A673 (cell line): ENCODE data around the gene HOXA6. TPM values are rescaled to one million over a fixed set of nuclear protein-coding genes. Genes with fewer than 3 reads are reported as not detected.

ENCODE experiments used
- BruUV-seq: library from RNA; stranded (reverse); fragments of 400-500 nt; replicated peaks from 2 replicates; lab custom pipeline; 2021; lab: Mats Ljungman, UMichigan
- CTCF ChIA-PET: fragments of 300-600 bp; sonication (Branson Sonifier 250); formaldehyde crosslinking; loops from one replicate; lab custom pipeline; 2022; ENCODE audit warnings: antibody characterized with exemption; lab: Charles Lee
- POLR2A ChIA-PET: fragments of 300-600 bp; sonication (Branson Sonifier 250); formaldehyde crosslinking; loops from one replicate; lab custom pipeline; 2022; ENCODE audit warnings: antibody characterized with exemption; ENCODE audit not compliant: low non-redundant PET; lab: Charles Lee
- DNase-seq: peaks from one replicate; pipeline ENCODE4 v3.0.0-alpha.2; 2015; ENCODE audit warnings: low spot score
- H3K27ac ChIP-seq: fragments of 200-600 bp; sonication (generic); 2 replicates; pipeline ENCODE4 v1.5.1; 2016; ENCODE audit warnings: mixed run types, low read depth, mild to moderate bottlenecking, mixed read lengths, antibody characterized with exemption, low read length; ENCODE audit not compliant: poor library complexity, severe bottlenecking
- H3K27me3 ChIP-seq: fragments of 200-600 bp; sonication (generic); replicated peaks from 2 replicates; pipeline ENCODE4 v1.6.1; 2017; ENCODE audit warnings: mixed run types, low read depth, mild to moderate bottlenecking, mixed read lengths, antibody characterized with exemption, low read length; ENCODE audit not compliant: insufficient read depth, poor library complexity
- H3K36me3 ChIP-seq: fragments of 200-600 bp; sonication (generic); 2 replicates; pipeline ENCODE4 v1.6.1; 2016; ENCODE audit warnings: mixed run types, mild to moderate bottlenecking, mixed read lengths, antibody characterized with exemption, low read length; ENCODE audit not compliant: insufficient read depth, poor library complexity, severe bottlenecking
- H3K4me1 ChIP-seq: fragments of 200-600 bp; sonication (generic); 2 replicates; pipeline ENCODE4 v1.6.1; 2017; ENCODE audit warnings: mixed run types, mild to moderate bottlenecking, mixed read lengths, antibody characterized with exemption, low read length; ENCODE audit not compliant: insufficient read depth, poor library complexity, severe bottlenecking
- H3K4me3 ChIP-seq: fragments of 200-600 bp; sonication (generic); 2 replicates; pipeline ENCODE4 v1.5.1; 2016; ENCODE audit warnings: low read depth, mixed run types, mild to moderate bottlenecking, mixed read lengths, low read length; ENCODE audit not compliant: poor library complexity, severe bottlenecking
- H3K9me3 ChIP-seq: fragments of 200-600 bp; sonication (generic); 2 replicates; pipeline ENCODE4 v1.6.1; 2016; ENCODE audit warnings: mixed run types, low read depth, mild to moderate bottlenecking, mixed read lengths, antibody characterized with exemption, low read length; ENCODE audit not compliant: poor library complexity, severe bottlenecking
- CTCF ChIP-seq: fragments of 300-800, 200-600 bp; sonication (generic); conservative IDR thresholded peaks from 2 replicates; pipeline ENCODE4 v1.5.1; 2017; ENCODE audit warnings: low read depth, mild to moderate bottlenecking, antibody characterized with exemption, low read length, moderate library complexity, mixed read lengths
- EZH2 ChIP-seq: fragments of 200-600 bp; sonication (generic); IDR thresholded peaks from 2 replicates; pipeline ENCODE4 v1.6.1; 2017; ENCODE audit warnings: borderline replicate concordance, low read depth, mild to moderate bottlenecking, mixed read lengths, antibody characterized with exemption, low read length; ENCODE audit not compliant: poor library complexity, severe bottlenecking
- intact Hi-C: fragments of 100-400 bp; cut with micrococcal nuclease; formaldehyde crosslinking; loops from one replicate; pipeline ENCODE4 v1.10.0; 2022; ENCODE audit not compliant: unreplicated experiment
- total RNA-seq: library from RNA; stranded (reverse); gene quantifications from 2 replicates; pipeline ENCODE4 v1.2.3, GENCODE V29; 2021

HOXA6 gene
- total RNA-seq, 1 experiment from 2014 or later = not detected

DNA sequence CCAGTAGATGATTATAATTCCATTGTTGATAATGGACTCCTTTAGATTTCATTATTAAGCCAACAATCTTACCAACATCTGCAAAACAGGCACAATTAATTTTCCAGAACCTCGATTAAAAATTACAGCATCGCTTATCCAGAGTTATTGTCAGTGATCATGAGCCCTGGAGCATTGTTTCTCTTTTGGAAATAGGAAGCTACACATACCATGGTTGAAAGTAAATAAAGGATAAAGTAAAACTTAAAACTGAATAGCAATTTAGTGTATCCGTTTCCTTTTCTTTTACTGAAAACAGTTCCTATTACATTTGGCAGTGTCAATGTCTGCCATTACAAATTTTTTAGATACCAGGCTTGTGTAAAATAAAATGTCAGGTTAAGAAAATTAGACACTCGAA lies 35.2 kb downstream of the HOXA6 start:
- no peak for DNase-seq
- intact Hi-C loops = no loop called here
- H3K36me3 ChIP-seq = no peaks in the 10 kb centered on the region
- H3K27ac ChIP-seq = no peak overlapping the region
- ChIA-PET POLR2A (no interaction called here), CTCF (no interaction called here)
- TF ChIP-seq EZH2 (no peak), CTCF (no peak)
- no peaks in the 10 kb centered on the region for H3K9me3 ChIP-seq
- peaks cover 97% of the 10 kb centered on the region for H3K27me3 ChIP-seq
- BruUV-seq = no TSS peak
- H3K4me3 ChIP-seq = no peak overlapping the region
- H3K4me1 ChIP-seq = no peaks in the 10 kb centered on the region

DNA sequence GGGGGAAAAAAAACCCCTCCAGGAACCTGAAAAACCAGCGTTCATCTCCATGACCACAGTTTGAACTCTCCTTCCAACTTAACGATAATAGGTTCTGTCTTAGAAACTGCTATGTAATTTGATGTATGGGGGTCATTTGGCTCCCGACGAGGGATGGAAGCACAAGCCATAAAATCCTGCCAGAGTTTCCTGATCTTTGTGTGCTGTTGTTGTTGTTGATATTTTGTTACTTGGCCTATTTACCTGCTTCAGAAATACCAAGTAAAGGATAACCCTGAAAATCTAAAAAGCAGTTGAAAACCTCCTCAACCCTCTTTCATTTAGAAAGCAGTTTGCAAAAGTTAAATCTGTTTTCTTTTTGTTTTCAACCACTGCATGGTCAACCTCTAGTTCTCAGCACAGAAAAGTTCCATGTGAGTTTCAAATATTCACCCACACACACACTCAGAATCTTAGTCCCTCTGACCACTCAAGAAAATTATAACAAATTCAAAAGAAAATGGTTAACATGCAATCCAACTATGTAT lies 35.8 kb downstream of the HOXA6 start:
- no peak overlapping the region for H3K4me3 ChIP-seq
- no peak overlapping the region for H3K27ac ChIP-seq
- TF ChIP-seq EZH2 = no peak
- no peak for TF ChIP-seq CTCF
- no peaks in the 10 kb centered on the region for H3K36me3 ChIP-seq
- intact Hi-C loops = no loop called here
- no peaks in the 10 kb centered on the region for H3K4me1 ChIP-seq
- no peak for DNase-seq
- H3K27me3 ChIP-seq = peaks cover 97% of the 10 kb centered on the region
- H3K9me3 ChIP-seq = no peaks in the 10 kb centered on the region
- ChIA-PET CTCF (no interaction called here), POLR2A (no interaction called here)
- BruUV-seq = no TSS peak

- Histone ChIP-seq H3K4me3 (no peak overlapping the region), H3K36me3 (no peaks in the 10 kb centered on the region), H3K27me3 (peaks cover 97% of the 10 kb centered on the region), H3K27ac (no peak overlapping the region), H3K4me1 (no peaks in the 10 kb centered on the region), H3K9me3 (no peaks in the 10 kb centered on the region)
- ChIA-PET CTCF (no interaction called here), POLR2A (no interaction called here)
- no peak for DNase-seq
- BruUV-seq = no TSS peak
- intact Hi-C loops = no loop called here
- TF ChIP-seq CTCF = no peak
- no peak for TF ChIP-seq EZH2
Measured at GRCh38 chr7:27111042-27111750, 36.4 kb downstream of the HOXA6 start.
